Astrocyte of the spinal cord (primary cell): ENCODE results near the gene CCDC30.
A peak's percentile ranks its signal among the peaks of the same experiment; 100 is the strongest.
"Not testable (repeated sequence)": the region's sequence is repeated elsewhere in the genome, so short reads cannot be mapped to it uniquely, and the experiment has no call there.

Experiments
- DNase-seq: peaks from one replicate; pipeline ENCODE4 v3.0.0; 2011; ENCODE audit warnings: low read depth, low spot score
- H3K4me3 ChIP-seq: 2 replicates; pipeline ENCODE4 v1.5.1; 2011; ENCODE audit warnings: low read depth, mild to moderate bottlenecking, low read length, moderate library complexity
- in situ Hi-C: cut with HindIII; loops from 2 replicates; pipeline ENCODE4 v1.10.0; 2017; ENCODE audit warnings: low sequenced_read_pairs
- TF ChIP-seq, protein P1 (sequence below): IDR thresholded peaks from 2 replicates; pipeline ENCODE4 v1.5.1; 2012; ENCODE audit warnings: low read depth, mild to moderate bottlenecking, low read length, inconsistent platforms

Gene CCDC30

DNA sequence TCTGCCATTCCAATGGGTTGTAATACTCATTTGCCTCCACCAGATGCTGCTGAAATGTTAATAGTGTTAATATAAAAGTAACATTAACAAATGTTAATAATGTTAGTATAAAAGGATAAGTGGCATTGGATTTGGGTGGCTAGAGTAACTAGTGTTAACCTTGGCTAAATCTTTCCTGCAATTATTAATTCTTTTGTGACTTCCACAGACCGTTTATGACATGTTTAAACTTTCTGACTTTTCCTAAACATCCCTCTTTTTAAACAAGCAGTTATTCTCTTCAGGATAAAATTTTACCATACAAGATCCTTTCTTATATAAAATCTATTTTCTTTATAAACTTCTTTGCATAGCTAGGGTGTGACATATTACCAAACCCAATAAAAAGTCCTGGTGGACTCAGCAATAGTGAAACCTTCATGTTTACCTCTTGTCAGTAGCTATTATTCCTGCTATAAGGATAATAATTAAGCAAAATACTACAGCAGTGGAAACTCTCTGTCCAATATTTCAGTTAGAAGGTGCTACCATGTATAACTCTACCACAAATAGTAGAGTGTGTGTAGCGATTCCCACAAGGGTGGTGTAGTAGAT is 41.5 kb downstream of the CCDC30 start:
- in situ Hi-C loops: no loop called here
- DNase-seq: no peak
- TF ChIP-seq, protein P1, sequence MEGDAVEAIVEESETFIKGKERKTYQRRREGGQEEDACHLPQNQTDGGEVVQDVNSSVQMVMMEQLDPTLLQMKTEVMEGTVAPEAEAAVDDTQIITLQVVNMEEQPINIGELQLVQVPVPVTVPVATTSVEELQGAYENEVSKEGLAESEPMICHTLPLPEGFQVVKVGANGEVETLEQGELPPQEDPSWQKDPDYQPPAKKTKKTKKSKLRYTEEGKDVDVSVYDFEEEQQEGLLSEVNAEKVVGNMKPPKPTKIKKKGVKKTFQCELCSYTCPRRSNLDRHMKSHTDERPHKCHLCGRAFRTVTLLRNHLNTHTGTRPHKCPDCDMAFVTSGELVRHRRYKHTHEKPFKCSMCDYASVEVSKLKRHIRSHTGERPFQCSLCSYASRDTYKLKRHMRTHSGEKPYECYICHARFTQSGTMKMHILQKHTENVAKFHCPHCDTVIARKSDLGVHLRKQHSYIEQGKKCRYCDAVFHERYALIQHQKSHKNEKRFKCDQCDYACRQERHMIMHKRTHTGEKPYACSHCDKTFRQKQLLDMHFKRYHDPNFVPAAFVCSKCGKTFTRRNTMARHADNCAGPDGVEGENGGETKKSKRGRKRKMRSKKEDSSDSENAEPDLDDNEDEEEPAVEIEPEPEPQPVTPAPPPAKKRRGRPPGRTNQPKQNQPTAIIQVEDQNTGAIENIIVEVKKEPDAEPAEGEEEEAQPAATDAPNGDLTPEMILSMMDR: no peak
- H3K4me3 ChIP-seq: no peak overlapping the region

DNA sequence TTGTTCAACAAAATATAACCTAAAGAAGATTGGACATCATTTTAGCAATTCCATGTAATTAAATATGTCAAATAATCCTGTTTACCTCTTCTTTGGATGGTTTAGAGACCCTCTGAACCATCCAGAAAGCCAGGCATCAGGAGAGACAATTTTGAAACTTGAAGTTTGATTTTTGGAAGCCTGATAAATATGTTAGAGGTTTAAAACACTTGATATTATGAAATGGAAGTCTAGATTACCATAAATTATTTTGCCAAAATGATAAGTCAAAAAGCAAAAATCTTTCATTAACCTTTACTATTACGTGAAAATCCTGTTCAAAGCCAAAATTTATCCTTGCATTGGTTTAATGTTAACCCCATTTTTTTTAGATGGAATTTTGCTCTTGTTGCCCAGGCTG is 43.5 kb downstream of the CCDC30 start:
- in situ Hi-C loops: no loop called here
- H3K4me3 ChIP-seq: no peak overlapping the region
- peak; percentile 0 for DNase-seq
- TF ChIP-seq, protein P1: no peak

- in situ Hi-C loops, DNase-seq, H3K4me3 ChIP-seq: not testable (repeated sequence)
- TF ChIP-seq, protein P1: peak; percentile 10
These were observed 48.6 kb downstream of the CCDC30 start for GRCh38 chr1:42511581-42512155.

GRCh38 chr1:42518908-42519307 is 55.8 kb downstream of the CCDC30 start:
- peak; percentile 3 for DNase-seq
- in situ Hi-C loops: no loop called here
- H3K4me3 ChIP-seq: no peak overlapping the region
- TF ChIP-seq, protein P1: no peak

- no peak overlapping the region for H3K4me3 ChIP-seq
- in situ Hi-C loops: no loop called here
- TF ChIP-seq, protein P1: no peak
- DNase-seq: no peak
These were observed 60.1 kb downstream of the CCDC30 start for GRCh38 chr1:42523171-42523570.

DNA sequence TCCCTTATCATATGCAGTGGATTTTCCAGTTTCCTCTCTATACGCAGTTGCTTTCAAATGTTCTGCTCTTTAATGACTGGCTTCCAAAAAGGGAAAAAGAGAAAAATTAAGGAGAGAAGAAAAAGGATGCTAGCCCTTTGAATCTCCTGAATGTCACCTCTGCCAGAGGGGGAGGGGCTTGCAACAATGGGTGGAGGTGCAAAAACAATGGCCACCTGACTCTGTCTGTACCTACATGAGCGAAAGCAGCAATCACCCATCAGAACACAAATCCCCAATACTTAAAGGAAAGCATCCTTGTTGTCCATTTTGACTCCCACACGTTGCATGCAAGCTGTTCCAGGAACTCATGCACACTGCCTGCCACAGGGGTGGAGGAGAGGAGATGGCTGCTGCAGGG is 61.2 kb downstream of the CCDC30 start:
- TF ChIP-seq, protein P1: no peak
- no peak overlapping the region for H3K4me3 ChIP-seq
- in situ Hi-C loops: no loop called here
- no peak for DNase-seq
